Epithelial cell of esophagus (primary cell): ENCODE measurements around the gene PTPRN2.
"Not testable (repeated sequence)": the region's sequence is repeated elsewhere in the genome, so short reads cannot be mapped to it uniquely, and the experiment has no call there.

ENCODE experiments used
- DNase-seq: peaks from one replicate; pipeline ENCODE4 v3.0.0; 2010; ENCODE audit warnings: low read depth
- H3K4me3 ChIP-seq: 2 replicates; pipeline ENCODE4 v1.5.1; 2011; ENCODE audit warnings: mild to moderate bottlenecking, low read length, control low read depth
- TF ChIP-seq, protein P1 (sequence below): IDR thresholded peaks from 2 replicates; pipeline ENCODE4 v1.5.1; 2011; ENCODE audit warnings: low read depth, mild to moderate bottlenecking, low read length, control low read depth, inconsistent platforms; ENCODE audit not compliant: insufficient read depth; ENCODE audit errors: missing control alignments

The PTPRN2 gene

DNA sequence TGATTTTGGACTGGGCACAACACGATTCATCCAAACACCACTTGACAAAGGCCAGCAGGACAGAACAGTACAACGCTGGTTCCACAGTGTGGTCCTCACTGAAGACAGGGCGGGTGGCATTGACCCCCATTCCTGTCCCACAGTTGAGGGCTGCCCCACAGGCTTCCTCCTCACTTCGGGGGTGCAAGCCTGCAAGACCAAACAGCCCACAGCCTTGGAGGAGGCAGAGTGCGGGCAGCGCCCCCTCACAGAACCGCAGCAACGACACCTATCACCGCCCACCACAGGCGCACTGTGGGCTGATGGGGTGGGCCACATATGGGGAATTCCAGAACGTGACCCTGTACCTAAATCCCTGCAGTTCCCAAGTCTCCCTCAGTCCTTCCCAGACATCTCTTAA is 70.6 kb downstream of the PTPRN2 start:
- DNase-seq, result no peak
- TF ChIP-seq, protein P1, sequence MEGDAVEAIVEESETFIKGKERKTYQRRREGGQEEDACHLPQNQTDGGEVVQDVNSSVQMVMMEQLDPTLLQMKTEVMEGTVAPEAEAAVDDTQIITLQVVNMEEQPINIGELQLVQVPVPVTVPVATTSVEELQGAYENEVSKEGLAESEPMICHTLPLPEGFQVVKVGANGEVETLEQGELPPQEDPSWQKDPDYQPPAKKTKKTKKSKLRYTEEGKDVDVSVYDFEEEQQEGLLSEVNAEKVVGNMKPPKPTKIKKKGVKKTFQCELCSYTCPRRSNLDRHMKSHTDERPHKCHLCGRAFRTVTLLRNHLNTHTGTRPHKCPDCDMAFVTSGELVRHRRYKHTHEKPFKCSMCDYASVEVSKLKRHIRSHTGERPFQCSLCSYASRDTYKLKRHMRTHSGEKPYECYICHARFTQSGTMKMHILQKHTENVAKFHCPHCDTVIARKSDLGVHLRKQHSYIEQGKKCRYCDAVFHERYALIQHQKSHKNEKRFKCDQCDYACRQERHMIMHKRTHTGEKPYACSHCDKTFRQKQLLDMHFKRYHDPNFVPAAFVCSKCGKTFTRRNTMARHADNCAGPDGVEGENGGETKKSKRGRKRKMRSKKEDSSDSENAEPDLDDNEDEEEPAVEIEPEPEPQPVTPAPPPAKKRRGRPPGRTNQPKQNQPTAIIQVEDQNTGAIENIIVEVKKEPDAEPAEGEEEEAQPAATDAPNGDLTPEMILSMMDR, result no peak
- H3K4me3 ChIP-seq, result no peak overlapping the region

DNA sequence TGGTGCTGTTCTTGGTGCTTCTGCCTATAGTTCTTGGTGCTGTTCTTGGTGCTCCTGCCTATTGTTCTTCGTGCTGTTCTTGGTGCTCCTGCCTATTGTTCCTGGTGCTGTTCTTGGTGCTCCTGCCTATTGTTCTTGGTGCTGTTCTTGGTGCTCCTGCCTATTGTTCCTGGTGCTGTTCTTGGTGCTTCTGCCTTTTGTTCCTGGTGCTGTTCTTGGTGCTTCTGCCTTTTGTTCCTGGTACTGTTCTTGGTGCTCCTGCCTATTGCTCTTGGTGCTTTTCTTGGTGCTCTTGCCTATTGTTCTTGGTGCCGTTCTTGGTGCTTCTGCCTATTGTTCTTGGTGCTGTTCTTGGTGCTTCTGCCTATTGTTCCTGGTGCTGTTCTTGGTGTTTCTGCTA is 71.1 kb downstream of the PTPRN2 start:
- no peak for DNase-seq
- no peak overlapping the region for H3K4me3 ChIP-seq
- TF ChIP-seq, protein P1, result no peak

GRCh38 chr7:158512869-158513268 is 74.8 kb downstream of the PTPRN2 start:
- TF ChIP-seq, protein P1, result no peak
- no peak for DNase-seq
- H3K4me3 ChIP-seq, result no peak overlapping the region

DNA sequence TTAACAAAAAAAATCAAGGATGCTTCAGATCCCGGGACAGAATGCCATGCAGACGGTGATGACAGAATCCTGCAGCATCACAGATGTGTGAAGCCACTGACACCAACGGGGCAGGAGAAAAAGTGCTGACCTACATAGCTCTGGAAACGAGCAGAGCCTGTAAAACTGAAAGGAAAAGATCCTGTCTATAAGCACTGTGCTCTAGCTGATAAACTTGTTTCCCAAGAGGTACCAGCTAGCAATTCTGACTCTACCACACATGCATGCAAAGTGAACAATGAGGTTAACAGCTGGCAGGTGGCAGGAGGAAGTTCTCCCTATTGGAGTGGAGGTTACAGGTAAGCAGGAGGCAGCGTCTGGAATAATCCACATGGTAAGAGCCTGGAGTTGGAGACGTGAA is 75.6 kb downstream of the PTPRN2 start:
- TF ChIP-seq, protein P1, result no peak
- DNase-seq, result no peak
- H3K4me3 ChIP-seq, result no peak overlapping the region

DNA sequence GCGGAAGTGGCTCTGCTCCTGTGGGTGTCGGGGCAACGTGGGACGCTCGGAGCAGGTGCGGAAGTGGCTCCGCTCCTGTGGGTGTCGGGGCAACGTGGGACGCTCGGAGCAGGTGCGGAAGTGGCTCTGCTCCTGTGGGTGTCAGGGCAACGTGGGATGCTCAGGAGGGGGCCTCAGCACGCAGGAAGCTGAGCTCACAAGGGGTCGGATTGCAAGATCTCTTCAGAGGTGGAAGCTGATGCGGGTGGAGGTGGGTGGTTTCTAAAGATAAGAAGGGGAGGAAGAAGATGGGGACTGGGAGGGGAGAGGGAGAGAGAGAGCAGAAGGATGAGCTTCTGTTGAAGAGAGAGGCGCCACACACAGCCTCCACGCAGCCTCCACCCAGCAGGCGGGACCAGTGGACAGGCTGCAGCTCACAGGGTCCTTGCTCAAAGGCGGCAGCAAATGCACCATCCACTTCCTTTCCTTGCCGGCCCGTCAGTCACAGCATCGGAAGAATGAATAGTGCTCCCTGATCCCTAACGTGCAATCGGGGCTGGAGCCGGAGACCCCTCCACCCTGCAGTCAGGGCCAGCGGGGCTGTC is 78.7 kb downstream of the PTPRN2 start:
- TF ChIP-seq, protein P1, result no peak
- no peak for DNase-seq
- no peak overlapping the region for H3K4me3 ChIP-seq

DNA sequence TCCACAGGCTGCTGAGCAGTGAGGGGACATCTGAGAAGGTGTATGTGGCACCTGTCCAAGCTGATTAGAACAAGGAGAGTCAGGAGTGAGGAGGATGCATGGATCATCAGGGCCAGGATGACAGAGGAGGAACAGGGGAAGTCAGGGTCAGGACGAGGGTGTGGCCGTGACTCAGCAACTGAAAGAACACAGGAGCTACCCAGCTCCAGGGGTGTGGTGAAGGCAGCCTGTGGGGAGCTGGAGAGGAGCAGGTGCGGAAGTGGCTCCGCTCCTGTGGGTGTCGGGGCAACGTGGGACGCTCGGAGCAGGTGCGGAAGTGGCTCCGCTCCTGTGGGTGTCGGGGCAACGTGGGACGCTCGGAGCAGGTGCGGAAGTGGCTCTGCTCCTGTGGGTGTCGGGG is 79.3 kb downstream of the PTPRN2 start:
- peak; percentile 18 for DNase-seq
- H3K4me3 ChIP-seq, result not testable (repeated sequence)

- no peak for DNase-seq
- TF ChIP-seq, protein P1, result no peak
- no peak overlapping the region for H3K4me3 ChIP-seq
Observed at GRCh38 chr7:158507917-158508316, 79.7 kb downstream of the PTPRN2 start.

GRCh38 chr7:158507175-158507574 is 80.4 kb downstream of the PTPRN2 start:
- H3K4me3 ChIP-seq, DNase-seq: not testable (repeated sequence)
